Coronary artery (tissue), 2 donors: ENCODE measurements around the gene ZFP36L1.
A peak's percentile ranks its signal among the peaks of the same experiment; 100 is the strongest.

Source experiments
- DNase-seq: peaks from one replicate; pipeline ENCODE4 v3.0.0-alpha.2; 2017; ENCODE audit warnings: low spot score
- H3K27ac ChIP-seq, 2 donors: fragments of 200-600 bp; sonication (generic); one replicate each; pipeline ENCODE4 v1.5.1; 2016 to 2019
- H3K4me3 ChIP-seq: fragments of 200-600 bp; sonication (generic); 2 replicates; pipeline ENCODE4 v1.5.1; 2016; ENCODE audit warnings: mild to moderate bottlenecking, moderate library complexity
- CTCF ChIP-seq: fragments of 200-600 bp; sonication (generic); IDR thresholded peaks from one replicate; pipeline ENCODE4 v1.5.1; 2019; ENCODE audit warnings: antibody characterized with exemption

Gene ZFP36L1

DNA sequence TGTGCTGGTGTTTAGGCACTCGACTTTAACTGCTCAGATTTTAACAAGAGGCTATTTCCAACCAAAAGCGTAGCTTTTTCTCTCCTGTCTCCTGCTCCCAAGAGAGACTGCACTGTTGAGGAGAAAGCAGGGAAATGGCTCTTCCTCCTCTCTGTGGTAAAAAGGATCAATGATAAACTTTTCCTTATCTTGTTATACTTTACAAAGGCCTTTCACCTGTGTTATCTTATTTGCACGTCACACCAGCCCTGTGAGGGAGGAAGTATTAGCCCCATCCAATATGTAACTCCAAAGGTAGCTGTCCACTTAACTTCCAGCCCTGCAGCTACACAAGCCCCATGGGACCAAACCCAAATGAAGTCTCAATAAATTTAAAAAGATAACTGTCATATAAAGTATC, 32.9 kb upstream of the ZFP36L1 start:
- Histone ChIP-seq H3K27ac (no peak overlapping the region), H3K4me3 (no peak overlapping the region)
- no peak for DNase-seq
- no peak for TF ChIP-seq CTCF

DNA sequence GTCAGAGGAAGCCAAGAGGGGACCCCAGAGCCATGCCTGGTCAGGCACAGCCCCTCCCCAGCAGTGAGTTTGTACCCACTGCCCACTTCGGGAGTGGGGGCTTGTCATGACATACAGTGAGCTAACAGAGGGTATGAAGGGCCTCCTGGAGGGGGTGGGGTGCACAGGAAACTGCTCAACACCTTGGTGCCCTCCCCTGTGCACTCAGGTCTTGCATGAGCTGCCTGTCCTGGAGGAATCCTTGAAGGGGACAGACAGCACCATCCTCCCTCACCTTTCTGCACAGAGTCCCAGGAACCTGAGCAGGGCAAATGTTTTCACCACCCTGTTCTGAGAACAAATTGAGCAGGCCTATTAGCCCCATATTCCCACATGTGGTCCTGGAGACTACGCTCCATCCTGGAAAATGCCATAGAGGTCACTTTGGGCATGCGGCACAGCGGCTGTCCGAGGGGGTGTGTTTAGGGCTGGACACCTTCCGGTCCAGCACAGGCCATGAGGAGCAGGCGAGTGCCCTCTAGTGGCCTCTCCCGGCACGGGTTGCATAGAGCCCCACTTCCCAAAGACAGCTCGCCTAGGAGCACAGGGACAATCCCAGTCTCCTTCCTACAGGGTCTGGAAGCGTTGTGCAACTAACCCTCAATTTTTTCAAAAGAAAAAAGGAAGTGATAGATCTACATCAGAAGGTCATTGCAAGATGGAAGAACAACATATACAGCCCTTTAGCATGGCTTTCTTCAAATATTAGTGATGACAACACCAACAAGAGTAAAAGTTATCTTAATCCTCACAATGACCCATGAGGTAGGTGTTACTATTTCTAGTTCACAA, 31.9 kb upstream of the ZFP36L1 start:
- no peak overlapping the region for H3K27ac ChIP-seq
- TF ChIP-seq CTCF, result peak; percentile 71
- DNase-seq, result no peak
- H3K4me3 ChIP-seq, result peak overlapping the region; percentile 61

GRCh38 chr14:68824207-68824516, 31.3 kb upstream of the ZFP36L1 start:
- no peak overlapping the region for H3K4me3 ChIP-seq
- no peak for TF ChIP-seq CTCF
- H3K27ac ChIP-seq, result no peak overlapping the region
- DNase-seq, result no peak

GRCh38 chr14:68823434-68824206, 30.8 kb upstream of the ZFP36L1 start:
- TF ChIP-seq CTCF, result no peak
- DNase-seq, result no peak
- no peak overlapping the region for H3K27ac ChIP-seq
- H3K4me3 ChIP-seq, result no peak overlapping the region

GRCh38 chr14:68822926-68823325, 30.1 kb upstream of the ZFP36L1 start:
- H3K4me3 ChIP-seq, result no peak overlapping the region

DNA sequence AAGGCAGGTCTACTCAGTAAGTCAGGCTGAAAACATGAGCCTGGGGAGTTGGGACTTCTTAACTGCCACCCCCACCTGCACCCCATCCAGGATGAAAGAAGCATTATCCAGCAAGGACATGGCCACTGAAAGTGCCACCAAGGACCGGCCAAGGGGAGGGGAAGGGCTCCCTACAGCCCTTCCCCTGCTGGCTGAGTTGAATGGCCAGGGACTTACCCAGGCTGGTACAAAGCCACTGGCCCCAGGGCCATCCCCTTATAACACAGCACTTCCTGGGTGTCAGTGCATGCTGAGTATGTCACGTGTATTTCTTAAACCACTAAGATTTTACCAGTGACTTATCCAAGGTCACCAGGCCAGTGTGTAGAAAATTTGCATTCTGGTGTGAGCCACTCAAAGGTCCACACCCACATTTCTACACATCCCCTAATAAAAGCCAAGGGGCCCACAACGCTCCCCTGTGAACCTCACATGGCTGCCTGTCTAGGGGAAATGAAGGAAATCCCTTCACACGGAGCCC, 29.3 kb upstream of the ZFP36L1 start:
- no peak for TF ChIP-seq CTCF
- no peak overlapping the region for H3K27ac ChIP-seq
- no peak for DNase-seq

More at GRCh38 chr14:68822926-68823325, 30.1 kb upstream of the ZFP36L1 start:
- no peak overlapping the region for H3K27ac ChIP-seq
- DNase-seq, result no peak
- no peak for TF ChIP-seq CTCF

More for the DNA sequence above, 29.3 kb upstream of the ZFP36L1 start:
- no peak overlapping the region for H3K4me3 ChIP-seq
